Coronary artery (tissue), 2 donors: ENCODE results near the gene CRK.
A peak's percentile ranks its signal among the peaks of the same experiment; 100 is the strongest.
"Not testable (repeated sequence)": the region's sequence is repeated elsewhere in the genome, so short reads cannot be mapped to it uniquely, and the experiment has no call there.

Experiments
- DNase-seq: peaks from one replicate; pipeline ENCODE4 v3.0.0-alpha.2; 2017; ENCODE audit warnings: low spot score
- H3K27ac ChIP-seq, 2 donors: fragments of 200-600 bp; sonication (generic); one replicate each; pipeline ENCODE4 v1.5.1; 2016 to 2019
- H3K4me3 ChIP-seq: fragments of 200-600 bp; sonication (generic); 2 replicates; pipeline ENCODE4 v1.5.1; 2016; ENCODE audit warnings: mild to moderate bottlenecking, moderate library complexity
- TF ChIP-seq, protein P1 (sequence below): fragments of 200-600 bp; sonication (generic); IDR thresholded peaks from one replicate; pipeline ENCODE4 v1.5.1; 2019; ENCODE audit warnings: antibody characterized with exemption

Gene CRK

DNA sequence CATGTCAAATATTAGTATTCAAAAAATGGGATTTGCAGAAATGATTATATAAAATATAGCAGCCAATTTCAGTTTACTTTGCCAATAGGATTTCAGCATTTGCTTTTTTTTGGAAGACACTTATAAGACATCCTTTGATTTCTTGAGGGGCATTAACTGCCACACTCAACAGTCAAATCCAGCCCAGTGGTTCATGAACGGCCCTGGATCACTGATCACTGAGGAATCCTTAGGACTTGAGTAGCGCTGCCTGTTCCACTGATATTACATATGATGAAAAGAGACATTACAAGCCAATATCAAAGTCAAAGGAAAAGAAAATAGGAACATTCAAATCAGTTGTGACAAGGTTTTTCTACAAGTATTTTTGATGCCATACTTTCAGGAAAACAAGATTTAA is 35.1 kb downstream of the CRK start:
- Histone ChIP-seq H3K4me3 (no peak overlapping the region), H3K27ac (no peak overlapping the region)
- DNase-seq = no peak
- TF ChIP-seq, protein P1, sequence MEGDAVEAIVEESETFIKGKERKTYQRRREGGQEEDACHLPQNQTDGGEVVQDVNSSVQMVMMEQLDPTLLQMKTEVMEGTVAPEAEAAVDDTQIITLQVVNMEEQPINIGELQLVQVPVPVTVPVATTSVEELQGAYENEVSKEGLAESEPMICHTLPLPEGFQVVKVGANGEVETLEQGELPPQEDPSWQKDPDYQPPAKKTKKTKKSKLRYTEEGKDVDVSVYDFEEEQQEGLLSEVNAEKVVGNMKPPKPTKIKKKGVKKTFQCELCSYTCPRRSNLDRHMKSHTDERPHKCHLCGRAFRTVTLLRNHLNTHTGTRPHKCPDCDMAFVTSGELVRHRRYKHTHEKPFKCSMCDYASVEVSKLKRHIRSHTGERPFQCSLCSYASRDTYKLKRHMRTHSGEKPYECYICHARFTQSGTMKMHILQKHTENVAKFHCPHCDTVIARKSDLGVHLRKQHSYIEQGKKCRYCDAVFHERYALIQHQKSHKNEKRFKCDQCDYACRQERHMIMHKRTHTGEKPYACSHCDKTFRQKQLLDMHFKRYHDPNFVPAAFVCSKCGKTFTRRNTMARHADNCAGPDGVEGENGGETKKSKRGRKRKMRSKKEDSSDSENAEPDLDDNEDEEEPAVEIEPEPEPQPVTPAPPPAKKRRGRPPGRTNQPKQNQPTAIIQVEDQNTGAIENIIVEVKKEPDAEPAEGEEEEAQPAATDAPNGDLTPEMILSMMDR = no peak

DNA sequence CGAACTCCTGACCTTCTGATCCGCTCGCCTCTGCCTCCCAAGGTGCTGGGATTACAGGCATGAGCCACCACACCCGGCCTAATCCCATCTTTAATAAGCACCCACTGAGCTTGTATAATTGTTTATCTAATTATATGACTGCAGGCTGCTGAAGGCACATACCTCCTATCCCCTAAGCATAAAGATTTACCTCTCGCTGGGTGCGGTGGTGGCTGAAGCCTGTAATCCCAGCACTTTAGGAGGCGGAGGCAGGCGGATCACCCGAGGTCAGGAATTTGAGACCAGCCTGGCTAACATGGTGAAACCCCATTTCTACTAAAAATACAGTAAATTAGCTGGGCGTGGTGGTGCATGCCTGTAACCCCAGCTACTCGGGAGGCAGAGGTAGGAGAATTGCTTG is 35.9 kb downstream of the CRK start:
- no peak for DNase-seq
- H3K27ac ChIP-seq = no peak overlapping the region
- no peak overlapping the region for H3K4me3 ChIP-seq
- TF ChIP-seq, protein P1 = no peak

DNA sequence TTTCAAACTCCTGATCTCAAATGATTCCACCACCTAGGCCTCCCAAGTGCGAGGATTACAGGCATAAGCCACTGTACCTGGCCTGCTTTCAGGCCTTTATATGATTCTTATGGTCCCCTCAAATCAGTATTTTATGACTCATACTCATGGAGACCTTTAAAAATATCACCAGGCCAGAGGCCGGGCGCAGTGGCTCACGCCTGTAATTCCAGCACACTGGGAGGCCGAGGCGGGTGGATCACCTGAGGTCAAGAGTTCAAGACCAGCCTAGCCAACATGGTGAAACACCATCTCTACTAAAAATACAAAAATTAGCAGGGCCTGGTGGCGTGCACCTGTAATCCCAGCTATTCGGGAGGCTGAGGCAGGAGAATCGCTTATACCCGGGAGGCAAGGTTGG is 37.6 kb downstream of the CRK start:
- H3K27ac ChIP-seq, DNase-seq, H3K4me3 ChIP-seq: not testable (repeated sequence)

DNA sequence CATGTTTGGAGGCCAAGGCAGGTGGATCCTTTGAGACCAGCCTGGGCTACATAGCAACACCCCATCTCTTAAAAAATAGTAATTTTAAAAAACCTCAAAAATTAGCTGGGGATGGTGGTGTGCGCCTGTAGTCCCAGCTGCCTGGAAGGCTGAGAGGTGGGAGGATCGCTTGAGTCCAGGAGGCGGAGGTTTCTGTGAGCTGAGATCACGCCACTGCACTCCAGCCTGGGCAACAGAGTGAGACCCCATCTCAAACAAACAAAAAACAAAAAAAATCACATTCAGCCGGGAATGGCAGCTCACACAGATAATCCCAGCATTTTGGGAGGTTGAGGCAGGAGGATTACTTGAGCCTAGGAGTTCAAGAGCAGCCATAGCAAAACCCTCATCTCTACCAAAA is 39.6 kb downstream of the CRK start:
- TF ChIP-seq, protein P1 = no peak
- DNase-seq = no peak
- Histone ChIP-seq H3K4me3 (no peak overlapping the region), H3K27ac (no peak overlapping the region)

DNA sequence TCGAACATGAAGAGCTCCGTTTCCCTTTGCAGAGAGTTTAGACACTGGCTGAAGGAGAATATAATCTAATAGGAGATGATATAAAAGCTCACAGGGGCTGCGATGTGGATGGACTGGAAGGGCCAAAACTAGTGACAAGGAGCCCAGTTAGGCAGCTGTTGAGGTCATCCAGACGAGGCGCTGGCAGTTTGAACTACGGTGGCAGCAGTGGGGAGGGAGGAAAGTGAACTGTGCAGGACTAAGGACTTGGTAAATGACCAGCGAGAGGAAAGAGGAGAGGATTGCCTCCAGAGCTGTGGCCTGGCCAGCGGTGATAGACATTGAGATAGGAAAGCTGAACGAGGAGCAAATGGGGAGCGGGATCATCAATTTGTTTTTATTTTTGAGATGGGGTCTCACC is 41.4 kb downstream of the CRK start:
- Histone ChIP-seq H3K4me3 (no peak overlapping the region), H3K27ac (no peak overlapping the region)
- TF ChIP-seq, protein P1 = no peak
- no peak for DNase-seq

DNA sequence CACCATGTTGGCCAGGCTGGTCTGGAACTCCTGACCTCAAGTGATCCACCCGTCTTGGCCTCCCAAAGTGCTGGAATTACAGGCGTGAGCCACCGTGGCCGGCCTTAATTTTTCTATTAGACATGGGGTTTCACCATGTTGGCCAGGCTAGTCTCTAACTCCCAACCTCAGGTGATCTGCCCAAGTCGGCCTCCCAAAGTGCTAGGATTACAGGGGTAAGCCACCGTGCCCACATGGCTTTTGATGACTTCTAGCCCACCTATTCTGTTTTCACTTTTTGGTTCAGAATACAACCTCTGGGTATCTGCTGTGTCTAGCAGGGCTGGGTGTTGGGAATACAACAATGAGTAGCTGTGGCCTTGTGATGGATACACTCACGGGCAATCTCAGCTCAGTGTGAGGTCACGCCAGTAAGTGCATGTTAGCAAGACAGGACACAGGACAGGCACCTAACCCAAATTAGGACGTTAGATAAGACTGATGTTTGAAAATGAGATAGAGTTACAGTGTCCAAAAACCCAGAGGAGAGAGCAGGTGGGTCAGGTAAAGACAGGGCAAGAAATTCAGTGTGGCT is 41.9 kb downstream of the CRK start:
- TF ChIP-seq, protein P1 = no peak
- Histone ChIP-seq H3K27ac (no peak overlapping the region), H3K4me3 (no peak overlapping the region)
- DNase-seq = no peak

DNA sequence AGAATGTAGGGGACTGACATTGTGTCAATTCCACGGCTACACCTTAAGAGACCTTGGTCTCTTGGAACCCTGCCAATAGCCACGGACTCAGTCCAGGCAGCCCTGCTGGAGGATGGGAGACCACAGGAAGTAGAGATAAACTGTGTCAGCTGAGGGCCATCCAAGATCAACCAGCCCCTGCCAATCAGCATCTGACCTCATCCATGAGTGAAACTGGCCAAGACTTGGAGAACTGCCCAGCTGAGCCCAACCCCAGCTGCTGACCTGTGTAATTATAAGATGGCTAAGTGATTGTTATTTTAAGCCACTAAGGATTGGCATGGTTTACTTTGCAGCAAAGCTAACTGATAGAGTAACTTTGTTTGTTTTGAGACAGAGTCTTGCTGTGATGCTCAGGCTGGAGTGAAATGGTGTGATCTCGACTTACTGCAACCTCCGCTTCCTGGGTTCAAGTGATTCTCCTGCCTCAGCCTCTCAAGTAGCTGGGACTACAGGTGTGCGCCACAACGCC is 42.7 kb downstream of the CRK start:
- Histone ChIP-seq H3K4me3 (peak overlapping the region; percentile 48), H3K27ac (peak overlapping the region in 1 of 2 donors; percentile 54)
- DNase-seq = peak; percentile 77
- TF ChIP-seq, protein P1 = no peak
